GM19193 (cell line): Measurements from ENCODE around the gene NUDT16L1.

Experiments used
- POLR2A ChIP-seq: IDR thresholded peaks from 4 replicates; pipeline ENCODE4 v1.6.1; 2011; ENCODE audit not compliant: insufficient read depth, insufficient read length; ENCODE audit errors: extremely low read depth

Gene NUDT16L1

GRCh38 chr16:4701791-4702465 is 8.6 kb downstream of the NUDT16L1 start:
- TF ChIP-seq POLR2A = no peak

DNA sequence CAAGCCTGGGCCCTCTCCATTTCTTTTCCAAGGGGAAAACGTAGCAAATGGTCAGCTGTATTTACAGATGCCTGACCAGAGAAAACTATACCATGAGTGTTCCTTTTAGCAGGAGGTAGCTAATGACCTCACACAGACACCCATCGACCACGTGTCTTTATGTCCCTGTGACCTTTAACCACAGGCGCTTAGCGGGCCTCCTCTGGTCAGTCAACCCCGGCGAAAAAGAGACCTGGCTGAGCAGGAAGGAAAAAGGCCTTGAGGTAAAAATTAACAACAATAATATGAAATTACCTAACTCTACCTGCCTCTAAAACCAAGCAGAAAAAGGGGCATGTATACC is 9.1 kb downstream of the NUDT16L1 start:
- no peak for TF ChIP-seq POLR2A

DNA sequence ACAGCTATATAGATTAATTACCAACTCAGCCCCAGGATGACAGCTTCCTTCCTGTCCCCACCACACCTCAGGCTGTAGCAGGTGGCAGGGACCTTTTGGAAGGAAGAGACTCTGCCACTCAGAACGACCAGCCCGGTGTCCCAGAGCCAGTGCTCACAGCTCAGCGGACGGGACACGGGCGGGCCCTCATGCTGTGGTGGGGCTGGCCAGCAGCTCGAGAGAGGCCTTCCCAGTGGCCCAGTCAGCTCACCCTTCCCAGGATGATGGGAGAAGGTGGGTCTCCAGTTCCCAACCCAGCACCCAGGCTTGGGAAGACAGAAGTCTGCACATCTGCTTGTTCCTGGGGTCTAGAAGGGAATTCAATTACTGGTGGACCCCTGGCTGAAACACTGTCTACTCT is 10.5 kb downstream of the NUDT16L1 start:
- no peak for TF ChIP-seq POLR2A

- no peak for TF ChIP-seq POLR2A
Observed at GRCh38 chr16:4704491-4704890, 11.1 kb downstream of the NUDT16L1 start.

GRCh38 chr16:4704913-4705312 is 11.6 kb downstream of the NUDT16L1 start:
- TF ChIP-seq POLR2A = no peak

DNA sequence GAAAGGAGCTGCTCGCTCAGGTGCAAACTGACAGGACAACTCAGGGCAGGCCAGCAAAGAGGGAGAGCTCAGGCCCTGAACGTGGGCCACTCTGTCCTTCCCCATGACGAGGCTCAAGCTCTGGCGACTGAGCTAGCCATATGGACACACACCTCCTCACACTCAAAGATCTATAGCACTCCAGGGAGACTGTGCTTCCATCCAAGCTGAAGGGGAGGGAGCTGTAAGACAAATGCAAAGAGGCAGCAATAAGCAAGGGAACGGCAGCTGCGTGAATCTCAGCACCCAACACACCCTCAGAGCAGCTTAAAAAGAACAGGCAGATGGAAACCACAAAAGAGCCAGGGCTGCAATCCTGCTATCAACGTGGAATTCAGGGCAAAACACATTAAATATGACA is 13.5 kb downstream of the NUDT16L1 start:
- TF ChIP-seq POLR2A = no peak

DNA sequence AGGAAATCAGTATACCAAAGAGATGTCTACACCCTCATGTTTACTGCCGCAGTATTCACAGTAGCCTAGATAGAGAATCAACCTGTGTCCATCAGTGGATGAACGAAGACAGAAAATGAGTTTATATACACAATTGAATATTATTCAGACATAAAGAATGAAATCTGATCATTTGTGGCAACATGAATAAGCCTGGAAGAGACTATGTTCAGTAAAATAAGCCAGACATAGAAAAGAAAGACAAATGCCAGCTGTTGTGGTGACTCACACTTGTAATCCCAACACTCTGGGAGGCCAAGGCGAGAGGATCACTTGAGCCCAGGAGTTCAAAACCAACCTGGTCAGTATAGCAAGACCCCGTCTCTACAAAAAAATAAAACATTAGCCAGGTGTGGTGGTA is 16.1 kb downstream of the NUDT16L1 start:
- no peak for TF ChIP-seq POLR2A

DNA sequence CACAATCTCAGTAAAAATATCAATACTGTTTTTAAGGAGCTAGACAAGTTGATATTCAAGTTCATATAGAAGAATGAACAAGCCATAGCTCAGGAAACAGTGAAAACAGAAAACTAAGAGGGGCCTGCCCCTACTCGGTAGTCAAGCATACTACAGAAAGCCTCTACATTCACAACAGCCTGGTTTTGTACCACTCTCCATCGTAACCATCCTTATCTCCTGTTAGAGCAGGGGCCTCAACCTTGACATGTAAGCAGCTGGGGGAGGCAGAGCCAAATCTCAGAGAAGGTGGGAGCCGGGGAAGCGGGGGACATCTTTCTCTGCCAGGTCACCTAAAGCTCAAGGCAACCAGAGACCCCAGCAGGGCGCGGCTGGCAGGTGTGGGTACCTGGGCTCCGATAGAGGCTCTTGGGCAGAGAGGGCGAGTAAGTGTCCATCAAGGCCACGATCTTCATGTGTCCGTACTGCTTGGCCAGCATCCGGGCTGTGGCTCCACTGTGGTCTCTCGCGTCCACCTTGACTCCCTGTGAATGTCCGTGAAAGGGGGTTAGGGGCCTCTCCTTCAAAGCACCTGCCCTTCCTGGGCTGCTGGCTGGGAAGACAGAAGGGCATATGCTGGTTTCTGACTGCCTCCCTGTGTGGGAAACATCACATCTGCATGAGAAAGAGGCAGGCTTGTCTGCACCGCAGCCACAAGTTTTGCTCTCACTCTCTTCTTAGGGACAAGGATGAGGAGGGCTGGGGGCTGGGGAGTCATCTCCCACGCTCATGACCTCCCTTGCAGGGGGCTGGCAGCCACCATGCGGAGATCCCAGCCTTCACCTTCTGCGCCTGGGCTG is 20.5 kb downstream of the NUDT16L1 start:
- TF ChIP-seq POLR2A = no peak

DNA sequence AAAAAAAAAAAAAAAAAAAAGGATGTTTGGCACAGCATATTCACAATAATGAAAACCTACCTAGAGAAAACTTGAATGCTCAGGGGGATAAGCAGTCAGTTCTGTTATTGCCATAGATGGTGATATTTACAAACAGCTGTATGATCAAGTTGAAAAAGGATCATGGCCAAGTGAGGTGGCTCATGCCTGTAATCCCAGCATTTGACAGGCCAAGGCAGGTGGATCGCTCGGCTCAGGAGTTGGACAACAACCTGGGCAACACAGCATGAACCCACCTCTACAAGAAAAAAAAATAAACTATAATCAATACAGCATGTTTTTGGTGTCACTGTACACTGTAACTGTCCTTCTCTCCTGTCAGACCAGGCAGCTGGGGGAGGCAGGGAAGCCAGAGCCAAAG is 21.6 kb downstream of the NUDT16L1 start:
- TF ChIP-seq POLR2A = no peak

- no peak for TF ChIP-seq POLR2A
Observed at GRCh38 chr16:4718466-4718865, 25.1 kb downstream of the NUDT16L1 start.

GRCh38 chr16:4723071-4723767 is 29.9 kb downstream of the NUDT16L1 start:
- no peak for TF ChIP-seq POLR2A

GRCh38 chr16:4724661-4725270 is 31.4 kb downstream of the NUDT16L1 start:
- no peak for TF ChIP-seq POLR2A

GRCh38 chr16:4726616-4727015 is 33.3 kb downstream of the NUDT16L1 start:
- no peak for TF ChIP-seq POLR2A

DNA sequence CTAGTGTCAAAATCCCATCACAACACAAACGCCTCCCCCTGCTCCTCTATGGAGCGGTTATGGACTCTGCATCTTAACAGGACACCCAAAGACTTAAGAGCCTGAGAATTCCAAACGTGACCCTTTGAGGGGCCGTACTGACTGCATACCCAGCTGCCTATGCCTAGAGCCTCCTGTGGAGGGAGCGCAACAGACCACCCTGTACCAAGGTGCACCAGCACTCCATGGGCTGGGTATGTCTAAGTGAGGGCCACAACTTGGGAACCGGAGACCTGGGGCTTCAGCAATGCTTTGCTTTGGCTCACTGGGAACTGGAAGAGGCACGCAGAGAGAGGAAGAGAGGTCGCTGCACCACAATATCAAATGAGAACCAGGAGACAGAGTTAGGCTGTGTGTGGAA is 35.3 kb downstream of the NUDT16L1 start:
- no peak for TF ChIP-seq POLR2A

DNA sequence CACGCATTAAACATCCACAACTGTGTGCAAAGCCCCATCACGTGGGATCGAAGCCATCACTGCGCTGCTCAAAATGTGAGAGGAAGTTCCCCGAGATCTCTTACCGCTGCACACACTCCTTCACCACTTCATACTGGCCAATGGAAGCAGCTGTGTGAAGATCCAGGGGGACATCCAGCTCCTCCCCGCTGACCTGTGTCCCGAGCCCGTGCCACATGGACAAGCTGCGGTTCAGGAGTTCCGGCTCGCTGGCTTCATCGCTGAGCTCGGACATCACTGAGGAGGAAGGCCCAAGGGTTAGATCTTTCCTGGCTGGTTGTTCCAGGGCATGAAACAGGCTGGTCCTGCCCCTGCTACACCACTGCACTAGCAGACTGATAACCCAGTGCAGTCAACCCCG is 36.5 kb downstream of the NUDT16L1 start:
- TF ChIP-seq POLR2A = no peak

GRCh38 chr16:4733211-4733742 is 39.9 kb downstream of the NUDT16L1 start:
- no peak for TF ChIP-seq POLR2A

- no peak for TF ChIP-seq POLR2A
Observed at GRCh38 chr16:4733747-4734062, 40.3 kb downstream of the NUDT16L1 start.
